ENCODE measurements around the gene CTPS1. TPM values are rescaled to one million over a fixed set of nuclear protein-coding genes. Genes with fewer than 3 reads are reported as not detected.

Gene CTPS1
- total RNA-seq, 4 donors from 2014 or later, result 43.7 to 181 (median 107) TPM

DNA sequence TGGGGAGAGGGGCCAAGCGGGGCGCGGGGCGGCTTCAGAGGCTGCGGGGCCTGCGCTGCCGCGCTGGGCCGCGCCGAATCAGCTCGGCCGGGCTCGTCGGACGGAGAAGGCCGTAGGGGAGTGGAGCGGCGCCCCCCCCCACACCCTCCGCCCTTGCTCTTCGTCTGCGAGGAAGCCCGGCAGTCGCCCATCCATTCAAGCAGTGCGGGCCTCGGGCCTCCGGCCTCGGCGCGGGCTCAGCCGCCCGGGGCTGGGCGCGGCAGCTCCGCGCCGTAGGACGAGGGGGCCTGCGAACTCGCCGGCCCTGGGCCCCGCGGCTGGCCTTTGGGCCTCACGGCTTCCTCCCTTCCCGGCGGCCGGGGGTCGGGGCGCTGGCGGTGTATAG lies 564 bp downstream of the CTPS1 start:
- TF ChIP-seq, protein P1, sequence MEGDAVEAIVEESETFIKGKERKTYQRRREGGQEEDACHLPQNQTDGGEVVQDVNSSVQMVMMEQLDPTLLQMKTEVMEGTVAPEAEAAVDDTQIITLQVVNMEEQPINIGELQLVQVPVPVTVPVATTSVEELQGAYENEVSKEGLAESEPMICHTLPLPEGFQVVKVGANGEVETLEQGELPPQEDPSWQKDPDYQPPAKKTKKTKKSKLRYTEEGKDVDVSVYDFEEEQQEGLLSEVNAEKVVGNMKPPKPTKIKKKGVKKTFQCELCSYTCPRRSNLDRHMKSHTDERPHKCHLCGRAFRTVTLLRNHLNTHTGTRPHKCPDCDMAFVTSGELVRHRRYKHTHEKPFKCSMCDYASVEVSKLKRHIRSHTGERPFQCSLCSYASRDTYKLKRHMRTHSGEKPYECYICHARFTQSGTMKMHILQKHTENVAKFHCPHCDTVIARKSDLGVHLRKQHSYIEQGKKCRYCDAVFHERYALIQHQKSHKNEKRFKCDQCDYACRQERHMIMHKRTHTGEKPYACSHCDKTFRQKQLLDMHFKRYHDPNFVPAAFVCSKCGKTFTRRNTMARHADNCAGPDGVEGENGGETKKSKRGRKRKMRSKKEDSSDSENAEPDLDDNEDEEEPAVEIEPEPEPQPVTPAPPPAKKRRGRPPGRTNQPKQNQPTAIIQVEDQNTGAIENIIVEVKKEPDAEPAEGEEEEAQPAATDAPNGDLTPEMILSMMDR (IDR thresholded peaks at IDR 0.05), result no peak
- TF ChIP-seq POLR2A (IDR thresholded peaks at IDR 0.05), result no peak
- H3K36me3 ChIP-seq, result peaks cover 0 to 4% (median 0%) of the 10 kb centered on the region in 3 donors
- no peaks in the 10 kb centered on the region for H3K9me3 ChIP-seq
- DNase-seq, result no peak
- H3K4me1 ChIP-seq, result peaks cover 0 to 13% (median 4%) of the 10 kb centered on the region in 4 donors
- H3K27me3 ChIP-seq, result no peaks in the 10 kb centered on the region
- peak overlapping the region; percentile 61 to 89 (median 75) for H3K4me3 ChIP-seq
- H3K27ac ChIP-seq, result peak overlapping the region; percentile 73 to 96 (median 94)

DNA sequence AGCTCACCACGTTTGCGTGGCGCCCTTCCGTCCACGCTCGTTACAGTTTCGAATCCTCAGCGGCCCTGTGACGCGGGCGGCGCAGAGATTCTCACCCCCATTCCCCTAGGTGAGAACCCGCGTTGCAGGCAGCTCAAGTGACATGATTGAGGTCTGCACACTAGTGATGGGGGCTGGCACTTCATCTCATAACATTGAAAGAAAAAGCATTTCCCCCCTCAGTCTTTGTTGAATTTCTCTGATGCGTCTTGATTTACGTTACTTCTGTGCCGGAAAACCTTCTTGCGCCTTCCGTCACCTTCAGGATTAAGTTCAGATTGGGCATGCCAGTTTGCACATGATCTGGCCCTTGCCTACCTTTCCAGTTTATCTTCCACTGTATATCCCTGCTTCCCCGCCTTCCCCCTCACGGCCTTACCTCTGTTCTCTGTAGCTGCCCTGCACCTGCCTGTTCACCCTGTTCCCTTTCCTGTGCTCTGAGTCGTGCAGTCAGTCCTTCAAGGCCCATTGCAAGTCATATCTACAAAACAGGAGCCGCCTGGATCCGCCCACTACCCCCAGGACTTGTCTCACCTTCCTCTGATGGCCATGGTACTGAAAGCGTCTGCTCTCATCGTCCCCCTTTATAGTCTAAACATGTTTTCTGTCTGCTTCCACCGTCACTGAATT lies 1.1 kb downstream of the CTPS1 start:
- H3K4me1 ChIP-seq, result peaks cover 0 to 13% (median 6%) of the 10 kb centered on the region in 4 donors
- DNase-seq, result peak; percentile 43 to 58 (median 56)

DNA sequence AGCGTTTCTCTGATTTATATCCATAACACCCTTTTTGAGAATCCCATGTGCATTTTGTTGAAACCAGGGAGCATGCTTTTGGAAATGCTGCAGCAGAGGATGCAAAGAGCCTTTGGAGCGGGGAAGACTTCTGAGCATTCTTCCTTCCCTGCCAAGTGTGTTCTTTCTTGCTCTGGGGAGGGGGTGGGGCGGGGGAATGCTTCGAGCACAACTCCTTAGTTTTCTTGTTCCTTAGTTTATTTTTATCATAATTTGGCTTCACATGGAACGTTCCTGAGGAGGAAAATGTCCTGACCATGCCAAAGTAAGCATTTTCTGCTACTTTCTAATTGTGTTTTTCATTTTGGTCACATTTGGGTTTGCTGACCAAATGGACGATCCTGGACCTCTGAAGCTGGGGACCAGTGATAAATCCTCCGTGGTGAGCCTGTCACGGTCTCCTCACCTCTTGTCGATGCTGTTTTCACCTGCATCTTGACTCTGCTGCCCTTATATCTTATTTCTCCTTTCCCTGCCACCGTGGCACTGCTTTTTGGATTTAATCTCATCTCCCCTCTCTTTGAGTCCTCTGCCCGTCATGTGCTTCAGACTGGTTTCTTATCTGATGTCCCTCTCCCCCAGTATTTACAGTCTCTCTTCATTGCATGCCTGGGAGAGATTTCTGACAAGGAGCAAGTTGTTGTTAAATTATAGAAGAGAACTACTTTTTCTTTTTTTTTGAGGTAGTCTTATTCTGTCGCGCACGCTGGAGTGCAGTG lies 2.4 kb downstream of the CTPS1 start:
- TF ChIP-seq, protein P1 (IDR thresholded peaks at IDR 0.05), result no peak
- no peak for TF ChIP-seq POLR2A (IDR thresholded peaks at IDR 0.05)
- H3K4me3 ChIP-seq, result no peak overlapping the region
- H3K27me3 ChIP-seq, result no peaks in the 10 kb centered on the region
- peak overlapping the region in 2 of 4 donors; percentile 38 to 92 for H3K27ac ChIP-seq
- peaks cover 0 to 4% (median 0%) of the 10 kb centered on the region in 3 donors for H3K36me3 ChIP-seq
- peaks cover 0 to 13% (median 6%) of the 10 kb centered on the region in 4 donors for H3K4me1 ChIP-seq
- H3K9me3 ChIP-seq, result no peaks in the 10 kb centered on the region
- no peak for DNase-seq

More for the DNA sequence above, 1.1 kb downstream of the CTPS1 start:
- TF ChIP-seq, protein P1 (IDR thresholded peaks at IDR 0.05), result no peak
- no peak for TF ChIP-seq POLR2A (IDR thresholded peaks at IDR 0.05)
- Histone ChIP-seq H3K36me3 (peaks cover 0 to 4% (median 0%) of the 10 kb centered on the region in 3 donors), H3K4me3 (peak overlapping the region; percentile 61 to 89 (median 75)), H3K9me3 (no peaks in the 10 kb centered on the region), H3K27me3 (no peaks in the 10 kb centered on the region), H3K27ac (peak overlapping the region; percentile 73 to 96 (median 94))

DNA sequence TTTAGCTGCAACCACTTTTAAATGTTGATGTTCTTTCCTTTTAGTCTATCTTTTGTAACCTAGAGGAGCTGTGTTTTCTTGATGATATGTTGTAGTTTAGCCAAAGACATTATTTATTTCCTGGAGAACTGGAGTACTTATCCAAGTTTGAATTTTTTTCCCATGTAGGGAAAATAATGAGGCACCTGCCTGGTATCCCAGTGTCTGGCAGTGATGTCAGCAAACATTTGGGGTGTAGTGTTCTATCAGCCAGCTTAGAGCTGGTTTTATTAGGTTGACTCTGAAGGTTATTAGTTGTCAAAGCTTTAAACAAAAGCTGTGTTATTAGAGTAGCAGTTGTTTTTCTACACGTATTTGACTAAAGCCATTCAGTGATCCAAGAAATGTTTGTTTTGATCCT lies 3.2 kb downstream of the CTPS1 start:
- Histone ChIP-seq H3K4me3 (no peak overlapping the region), H3K36me3 (peaks cover 0 to 12% (median 0%) of the 10 kb centered on the region in 3 donors), H3K27me3 (no peaks in the 10 kb centered on the region), H3K27ac (peak overlapping the region in 1 of 4 donors; percentile 92), H3K4me1 (peaks cover 0 to 13% (median 6%) of the 10 kb centered on the region in 4 donors), H3K9me3 (no peaks in the 10 kb centered on the region)
- DNase-seq, result no peak
- TF ChIP-seq, protein P1 (IDR thresholded peaks at IDR 0.05), result no peak
- no peak for TF ChIP-seq POLR2A (IDR thresholded peaks at IDR 0.05)

DNA sequence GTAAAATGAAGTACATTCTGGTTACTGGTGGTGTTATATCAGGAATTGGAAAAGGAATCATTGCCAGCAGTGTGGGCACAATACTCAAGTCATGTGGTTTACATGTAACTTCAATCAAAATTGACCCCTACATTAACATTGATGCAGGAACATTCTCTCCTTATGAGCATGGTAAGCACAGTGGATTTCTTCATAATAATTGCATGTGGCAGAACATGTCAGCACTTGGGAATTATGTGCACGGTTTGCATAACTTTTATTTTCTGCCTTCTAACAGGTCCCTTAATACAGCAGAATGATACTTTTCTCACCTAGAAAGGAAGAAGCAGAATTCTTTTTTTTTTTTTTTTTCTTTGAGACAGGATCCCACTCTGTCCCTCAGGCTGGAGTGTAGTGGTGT lies 3.8 kb downstream of the CTPS1 start:
- H3K27ac ChIP-seq, result peak overlapping the region in 1 of 4 donors; percentile 52
- peaks cover 0 to 13% (median 6%) of the 10 kb centered on the region in 4 donors for H3K4me1 ChIP-seq
- DNase-seq, result no peak
- H3K27me3 ChIP-seq, result no peaks in the 10 kb centered on the region
- TF ChIP-seq, protein P1 (IDR thresholded peaks at IDR 0.05), result no peak
- TF ChIP-seq POLR2A (IDR thresholded peaks at IDR 0.05), result no peak
- H3K36me3 ChIP-seq, result peaks cover 0 to 17% (median 0%) of the 10 kb centered on the region in 3 donors
- no peak overlapping the region for H3K4me3 ChIP-seq
- no peaks in the 10 kb centered on the region for H3K9me3 ChIP-seq

Data from Peyer's patch (tissue), 4 donors.